ENCODE results near the gene ZMYM2. TPM values are rescaled to one million over a fixed set of nuclear protein-coding genes. Genes with fewer than 3 reads are reported as not detected.

The ZMYM2 gene
- total RNA-seq, 1 donor from 2014 or later: 48.2 TPM

GRCh38 chr13:19991531-19991930 lies 33.0 kb downstream of the ZMYM2 start:
- no peak for TF ChIP-seq CTCF (IDR thresholded peaks at IDR 0.05; ENCODE audit: borderline replicate concordance)
- Histone ChIP-seq H3K27me3 (ENCODE audit: low read depth) (no peaks in the 10 kb centered on the region), H3K4me1 (peaks cover 49% of the 10 kb centered on the region), H3K36me3 (peaks cover 40% of the 10 kb centered on the region), H3K27ac (replicated peaks) (no peak overlapping the region), H3K9me3 (replicated peaks) (no peaks in the 10 kb centered on the region), H3K4me3 (no peak overlapping the region)
- no peak for DNase-seq
- intact Hi-C loops (cut with micrococcal nuclease): no loop called here

- DNase-seq: no peak
- no peak for TF ChIP-seq CTCF (IDR thresholded peaks at IDR 0.05; ENCODE audit: borderline replicate concordance)
- H3K27me3 ChIP-seq (ENCODE audit: low read depth): no peaks in the 10 kb centered on the region
- H3K9me3 ChIP-seq (replicated peaks): no peaks in the 10 kb centered on the region
- no peak overlapping the region for H3K4me3 ChIP-seq
- no peak overlapping the region for H3K27ac ChIP-seq (replicated peaks)
- intact Hi-C loops (cut with micrococcal nuclease): no loop called here
- peaks cover 47% of the 10 kb centered on the region for H3K36me3 ChIP-seq
- peaks cover 56% of the 10 kb centered on the region for H3K4me1 ChIP-seq
These were observed 34.5 kb downstream of the ZMYM2 start for GRCh38 chr13:19993024-19993423.

- no peak for DNase-seq
- Histone ChIP-seq H3K36me3 (peaks cover 49% of the 10 kb centered on the region), H3K4me1 (peaks cover 58% of the 10 kb centered on the region), H3K4me3 (no peak overlapping the region), H3K27ac (replicated peaks) (no peak overlapping the region), H3K9me3 (replicated peaks) (no peaks in the 10 kb centered on the region), H3K27me3 (ENCODE audit: low read depth) (no peaks in the 10 kb centered on the region)
- no peak for TF ChIP-seq CTCF (IDR thresholded peaks at IDR 0.05; ENCODE audit: borderline replicate concordance)
- intact Hi-C loops (cut with micrococcal nuclease): no loop called here
These were observed 40.4 kb downstream of the ZMYM2 start for GRCh38 chr13:19998960-19999359.

- Histone ChIP-seq H3K36me3 (peaks cover 49% of the 10 kb centered on the region), H3K27me3 (ENCODE audit: low read depth) (no peaks in the 10 kb centered on the region), H3K4me3 (no peak overlapping the region), H3K27ac (replicated peaks) (no peak overlapping the region), H3K4me1 (peaks cover 64% of the 10 kb centered on the region), H3K9me3 (replicated peaks) (no peaks in the 10 kb centered on the region)
- TF ChIP-seq CTCF (IDR thresholded peaks at IDR 0.05; ENCODE audit: borderline replicate concordance): no peak
- intact Hi-C loops (cut with micrococcal nuclease): no loop called here
- DNase-seq: no peak
These were observed 41.6 kb downstream of the ZMYM2 start for GRCh38 chr13:20000062-20000552.

- Histone ChIP-seq H3K4me3 (no peak overlapping the region), H3K4me1 (peaks cover 54% of the 10 kb centered on the region), H3K9me3 (replicated peaks) (no peaks in the 10 kb centered on the region), H3K36me3 (peaks cover 49% of the 10 kb centered on the region), H3K27ac (replicated peaks) (no peak overlapping the region), H3K27me3 (ENCODE audit: low read depth) (no peaks in the 10 kb centered on the region)
- TF ChIP-seq CTCF (IDR thresholded peaks at IDR 0.05; ENCODE audit: borderline replicate concordance): no peak
- DNase-seq: no peak
- intact Hi-C loops (cut with micrococcal nuclease): no loop called here
These were observed 43.1 kb downstream of the ZMYM2 start for GRCh38 chr13:20001366-20002190.
